Ovary (tissue), 9 donors: Measurements from ENCODE around the gene FLOT1. TPM values are rescaled to one million over a fixed set of nuclear protein-coding genes. Genes with fewer than 3 reads are reported as not detected.
"Not testable (repeated sequence)": the region's sequence is repeated elsewhere in the genome, so short reads cannot be mapped to it uniquely, and the experiment has no call there.

Source experiments
- DNase-seq, 5 donors: peaks; one replicate each; pipeline ENCODE4 v3.0.0-alpha.2; 2019 to 2020
- H3K27ac ChIP-seq, 2 donors: fragments of 200-600 bp; one replicate each; pipeline versions ENCODE4 v1.5.1 to v1.8.0; 2019 to 2022
- H3K27me3 ChIP-seq: fragments of 200-600 bp; one replicate; pipeline ENCODE4 v1.8.0; 2022
- H3K36me3 ChIP-seq: fragments of 200-600 bp; sonication (generic); one replicate; pipeline ENCODE4 v1.5.1; 2019
- H3K4me1 ChIP-seq: one replicate; pipeline ENCODE4 v1.8.1; 2013; ENCODE audit warnings: mild to moderate bottlenecking, moderate library complexity; ENCODE audit not compliant: insufficient read depth
- H3K4me3 ChIP-seq: fragments of 200-600 bp; sonication (generic); one replicate; pipeline ENCODE4 v1.5.1; 2017
- H3K9me3 ChIP-seq, 2 donors: fragments of 200-600 bp in 1 of 2; sonication (generic) in 1 of 2; one replicate each; pipeline versions ENCODE4 v1.5.1 to v1.8.1; 2013 to 2019; ENCODE audit warnings: mild to moderate bottlenecking in 1 of 2, moderate library complexity in 1 of 2
- CTCF ChIP-seq, 3 donors: fragments of 450-650 bp in 2 of 3; fragments of 200-600 bp in 1 of 3; IDR thresholded peaks; one replicate each; pipeline versions ENCODE4 v1.5.1 to v1.8.0; 2016 to 2022; ENCODE audit warnings: antibody characterized with exemption in 3 of 3, mild to moderate bottlenecking in 1 of 3
- EP300 ChIP-seq: sonication (generic); formaldehyde crosslinking; IDR thresholded peaks from one replicate; pipeline ENCODE4 v1.6.1; 2017; ENCODE audit warnings: antibody characterized with exemption
- POLR2A ChIP-seq: fragments of 450-650 bp; IDR thresholded peaks from one replicate; pipeline ENCODE4 v1.6.1; 2017; ENCODE audit warnings: antibody characterized with exemption, mild to moderate bottlenecking, moderate library complexity
- WGBS, 3 donors: extraction: QIAGEN DNeasy Blood & Tissue Kit in 1 of 3; methylation state at CpG; one replicate each; pipeline versions ENCODE4 v1.1.5 to v1.1.7; 2013 to 2017; 5-methylcytosine and 5-hydroxymethylcytosine counted together
- intact Hi-C, 4 donors: fragments of 100-400 bp; cut with DNase I; formaldehyde crosslinking; loops; one replicate each; pipeline versions ENCODE4 v1.11.0 to v1.15.1; 2022 to 2023
- polyA plus RNA-seq, 2 donors: library from polyadenylated mRNA; stranded (reverse); fragments of 200-250 nt in 1 of 2; fragments of 350-450 nt in 1 of 2; fragmentation: Illumina TruSeq in 1 of 2; extraction: RNeasy Lipid Tissue Mini Kit (QIAGEN cat#74804) in 1 of 2; gene quantifications; one replicate each; pipeline ENCODE4 v1.2.3, GENCODE V29; 2013 to 2014
- total RNA-seq, 7 donors: library from RNA; depleted of rRNA in 2 of 7; stranded (reverse); fragments of >200 nt in 2 of 7; fragmentation: NEBNext Ultra II Directional in 3 of 7; extraction: Animal tissue kit (Norgen Biotek cat#: 25700) in 3 of 7; gene quantifications; one replicate each; pipeline versions ENCODE4 v1.1.0 to v1.2.4, GENCODE V29; 2016 to 2023
- donor health status: DM: no; HTN: no; CAD: no; lungs with moderate emphysema.
- donor health status: DM: no; HTN: no; CAD: no.
- donor health status: Bipolar disorder and iron deficiency.
- donor health status: DM: yes; HTN: yes; CAD: no.
- donor health status: DM: no; HTN: no; CAD: no.
- donor health status: DM: yes; HTN: yes; CAD: no.

FLOT1 gene
- total and polyA plus RNA-seq, 9 donors, result 64.1 to 180 (median 124) TPM

DNA sequence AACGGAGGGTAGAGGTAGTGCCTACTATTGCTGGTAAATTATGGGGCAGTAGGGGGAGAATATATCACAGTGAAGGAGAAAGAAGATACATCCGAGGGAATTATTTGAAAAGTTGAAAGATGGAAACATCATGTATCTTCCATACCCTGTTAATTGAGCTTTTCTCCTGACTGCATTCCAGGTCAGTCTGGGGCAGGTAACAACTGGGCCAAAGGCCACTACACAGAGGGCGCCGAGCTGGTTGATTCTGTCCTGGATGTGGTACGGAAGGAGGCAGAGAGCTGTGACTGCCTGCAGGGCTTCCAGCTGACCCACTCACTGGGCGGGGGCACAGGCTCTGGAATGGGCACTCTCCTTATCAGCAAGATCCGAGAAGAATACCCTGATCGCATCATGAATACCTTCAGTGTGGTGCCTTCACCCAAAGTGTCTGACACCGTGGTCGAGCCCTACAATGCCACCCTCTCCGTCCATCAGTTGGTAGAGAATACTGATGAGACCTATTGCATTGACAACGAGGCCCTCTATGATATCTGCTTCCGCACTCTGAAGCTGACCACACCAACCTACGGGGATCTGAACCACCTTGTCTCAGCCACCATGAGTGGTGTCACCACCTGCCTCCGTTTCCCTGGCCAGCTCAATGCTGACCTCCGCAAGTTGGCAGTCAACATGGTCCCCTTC, 19.2 kb downstream of the FLOT1 start:
- H3K4me3 ChIP-seq, H3K27me3 ChIP-seq, H3K36me3 ChIP-seq, H3K27ac ChIP-seq, H3K9me3 ChIP-seq, DNase-seq, H3K4me1 ChIP-seq: not testable (repeated sequence)
- intact Hi-C loops, result loop anchor here in 3 of 4 donors (2.0 kb wide), 2 partner anchors 42 to 44 kb away; no protein-coding TSS in a partner anchor
- 38 to 41% (median 39%) methylated on average over 16 of the region's 16 CpGs for WGBS, 3 donors

- H3K27ac ChIP-seq, result peak overlapping the region in 1 of 2 donors; percentile 85
Measured at GRCh38 chr6:30722280-30723112, 20.0 kb downstream of the FLOT1 start.

GRCh38 chr6:30722025-30722279, 20.5 kb downstream of the FLOT1 start:
- 3 to 7% (median 5%) methylated on average over 10 of the region's 10 CpGs for WGBS, 3 donors
- not testable (repeated sequence) for H3K27me3 ChIP-seq, H3K9me3 ChIP-seq, H3K4me1 ChIP-seq, H3K36me3 ChIP-seq
- DNase-seq, result peak in 2 of 5 donors; percentile 24 to 63
- Histone ChIP-seq H3K4me3 (peak overlapping the region; percentile 89), H3K27ac (peak overlapping the region; percentile 85 to 94)
- intact Hi-C loops, result loop anchor here (1.0 to 2.0 kb wide), 3 partner anchors 41 to 43 kb away; no protein-coding TSS in a partner anchor

More at GRCh38 chr6:30722280-30723112, 20.0 kb downstream of the FLOT1 start:
- 8 to 14% (median 9%) methylated on average over 27 of the region's 27 CpGs for WGBS, 3 donors
- TF ChIP-seq POLR2A (peak; percentile 24), EP300 (no peak), CTCF (IDR thresholded peaks at IDR 0.05) (peak; percentile 92 to 96 (median 94))
- DNase-seq, result peak; percentile 66 to 90 (median 86)
- Histone ChIP-seq H3K36me3 (no peaks in the 10 kb centered on the region), H3K4me3 (peak overlapping the region; percentile 89), H3K4me1 (peaks cover 2% of the 10 kb centered on the region), H3K9me3 (no peaks in the 10 kb centered on the region), H3K27me3 (no peaks in the 10 kb centered on the region)
- intact Hi-C loops, result loop anchor here (1.0 to 2.0 kb wide), 3 partner anchors 42 to 44 kb away; no protein-coding TSS in a partner anchor

- no peaks in the 10 kb centered on the region for H3K36me3 ChIP-seq
- no peaks in the 10 kb centered on the region for H3K27me3 ChIP-seq
- intact Hi-C loops, result loop anchor here (1.0 to 2.0 kb wide), 4 partner anchors 35 to 43 kb away; partner anchors contain the start of gene PPP1R18 (in 3 of the 4)
- peak; percentile 91 to 97 (median 93) for DNase-seq
- H3K9me3 ChIP-seq, result no peaks in the 10 kb centered on the region
- WGBS, 3 donors, result 1 to 2% (median 1%) methylated on average over 57 to 71 of the region's 71 CpGs
- TF ChIP-seq CTCF (IDR thresholded peaks at IDR 0.05), result peak; percentile 33 to 77 (median 41)
- no peak for TF ChIP-seq POLR2A
- peak overlapping the region; percentile 89 for H3K4me3 ChIP-seq
- H3K4me1 ChIP-seq, result peaks cover 2% of the 10 kb centered on the region
- H3K27ac ChIP-seq, result peak overlapping the region; percentile 85 to 94
Measured at GRCh38 chr6:30721198-30722024, 21.1 kb downstream of the FLOT1 start.

- TF ChIP-seq POLR2A (peak; percentile 28), EP300 (no peak)
- no peaks in the 10 kb centered on the region for H3K9me3 ChIP-seq
- peak overlapping the region; percentile 89 for H3K4me3 ChIP-seq
- H3K36me3 ChIP-seq, result no peaks in the 10 kb centered on the region
- peak; percentile 77 to 85 (median 81) for DNase-seq
- H3K4me1 ChIP-seq, result peaks cover 2% of the 10 kb centered on the region
- WGBS, 3 donors, result 0 to 1% (median 0%) methylated on average over 29 of the region's 29 CpGs
- H3K27me3 ChIP-seq, result no peaks in the 10 kb centered on the region
- intact Hi-C loops, result loop anchor here in 3 of 4 donors (2.0 kb wide), 1 partner anchor 34 kb away; the partner anchor contains the start of gene PPP1R18 (in 3 of the 3)
- H3K27ac ChIP-seq, result peak overlapping the region; percentile 31 to 94
Measured at GRCh38 chr6:30720738-30721197, 21.7 kb downstream of the FLOT1 start.
